HG03354 (cell line): ENCODE measurements around the gene PTCH1.

Source experiments
- ATAC-seq: cut with Tn5 transposase; IDR thresholded peaks from one replicate; pipeline ENCODE4 v1.9.1; 2021; ENCODE audit warnings: mild to moderate bottlenecking; ENCODE audit not compliant: unreplicated experiment, poor library complexity, severe bottlenecking

Gene PTCH1

DNA sequence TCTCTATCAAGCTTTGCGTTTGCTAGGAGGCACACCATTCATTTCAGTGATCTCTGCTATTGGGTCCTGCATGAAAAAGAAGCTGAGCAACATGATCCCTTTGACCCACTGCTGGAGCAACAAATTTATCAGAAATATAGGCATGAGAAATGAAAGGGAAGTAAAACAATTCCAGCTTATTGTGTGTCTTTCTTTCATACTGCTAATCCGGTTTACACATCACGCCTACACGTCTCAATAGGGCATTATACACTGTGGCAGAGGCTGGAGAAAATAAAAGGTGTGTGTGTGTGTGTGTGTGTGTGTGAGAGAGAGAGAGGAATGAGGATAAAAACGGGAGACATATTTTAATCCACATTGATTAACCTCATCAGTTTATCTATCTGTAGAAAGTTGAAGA, 2.4 kb downstream of the PTCH1 start:
- ATAC-seq: no peak

- no peak for ATAC-seq
Measured at GRCh38 chr9:95513711-95514110, 3.1 kb downstream of the PTCH1 start.

- no peak for ATAC-seq
Measured at GRCh38 chr9:95512709-95513095, 4.1 kb downstream of the PTCH1 start.

- no peak for ATAC-seq
Measured at GRCh38 chr9:95511952-95512708, 4.6 kb downstream of the PTCH1 start.

DNA sequence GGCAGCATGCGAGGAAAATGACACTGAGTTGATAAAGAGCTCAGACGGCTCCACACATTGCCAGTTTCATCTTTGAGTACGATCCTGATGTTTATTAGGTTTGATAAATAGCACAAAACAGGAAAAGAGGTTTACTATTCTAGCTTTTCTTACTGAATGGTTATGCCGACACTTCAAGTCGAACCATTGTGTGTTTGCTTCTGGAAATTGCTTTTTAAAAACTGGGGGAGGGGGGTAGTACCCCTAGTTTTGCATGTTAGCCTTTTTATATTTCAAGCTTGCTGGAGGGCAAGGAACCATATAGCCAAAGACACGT, 5.2 kb downstream of the PTCH1 start:
- ATAC-seq: no peak

GRCh38 chr9:95510709-95511615, 5.8 kb downstream of the PTCH1 start:
- ATAC-seq: peak; percentile 39

DNA sequence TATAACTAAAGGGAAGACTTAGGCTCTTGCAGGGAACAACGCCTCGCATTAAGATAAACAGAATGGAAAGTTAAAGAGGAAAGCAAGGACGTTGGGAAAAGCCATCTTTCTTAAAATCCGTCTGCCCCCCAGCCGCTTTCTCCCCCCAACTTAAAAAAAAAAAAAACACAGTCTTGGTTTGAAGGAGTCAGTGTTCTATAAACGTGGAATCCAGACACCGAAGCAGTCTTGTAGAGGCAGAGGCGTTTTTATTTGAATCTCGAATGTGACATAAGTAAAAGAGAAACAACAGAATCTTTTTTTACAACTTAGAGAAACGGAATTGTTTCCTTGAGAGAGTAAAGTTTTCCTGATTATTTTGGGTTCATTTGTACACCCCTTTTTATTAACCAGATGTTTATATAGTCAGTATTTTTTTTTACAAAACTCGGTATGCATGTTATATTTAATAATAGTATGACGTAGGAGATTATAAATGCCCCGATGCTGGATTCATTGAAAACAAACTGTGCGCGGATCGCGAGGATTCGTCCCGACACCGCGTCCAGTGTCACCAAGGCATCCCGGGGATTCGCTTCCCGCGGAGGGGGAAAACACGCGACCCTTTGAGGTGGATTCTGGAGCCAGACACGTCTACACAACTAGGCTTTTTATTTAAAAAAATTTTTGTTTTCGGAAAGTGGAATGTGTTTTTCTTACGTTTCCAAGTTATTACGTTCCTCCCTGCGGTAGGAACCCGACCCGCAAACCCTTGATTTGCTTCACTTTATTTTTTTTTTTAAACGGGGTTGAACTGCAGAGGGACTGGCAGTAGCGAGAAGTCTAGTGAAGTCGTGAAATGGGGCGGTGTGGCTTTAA, 6.7 kb downstream of the PTCH1 start:
- no peak for ATAC-seq

- peak; percentile 52 for ATAC-seq
Measured at GRCh38 chr9:95508968-95509850, 7.6 kb downstream of the PTCH1 start.

- no peak for ATAC-seq
Measured at GRCh38 chr9:95508242-95508967, 8.4 kb downstream of the PTCH1 start.

DNA sequence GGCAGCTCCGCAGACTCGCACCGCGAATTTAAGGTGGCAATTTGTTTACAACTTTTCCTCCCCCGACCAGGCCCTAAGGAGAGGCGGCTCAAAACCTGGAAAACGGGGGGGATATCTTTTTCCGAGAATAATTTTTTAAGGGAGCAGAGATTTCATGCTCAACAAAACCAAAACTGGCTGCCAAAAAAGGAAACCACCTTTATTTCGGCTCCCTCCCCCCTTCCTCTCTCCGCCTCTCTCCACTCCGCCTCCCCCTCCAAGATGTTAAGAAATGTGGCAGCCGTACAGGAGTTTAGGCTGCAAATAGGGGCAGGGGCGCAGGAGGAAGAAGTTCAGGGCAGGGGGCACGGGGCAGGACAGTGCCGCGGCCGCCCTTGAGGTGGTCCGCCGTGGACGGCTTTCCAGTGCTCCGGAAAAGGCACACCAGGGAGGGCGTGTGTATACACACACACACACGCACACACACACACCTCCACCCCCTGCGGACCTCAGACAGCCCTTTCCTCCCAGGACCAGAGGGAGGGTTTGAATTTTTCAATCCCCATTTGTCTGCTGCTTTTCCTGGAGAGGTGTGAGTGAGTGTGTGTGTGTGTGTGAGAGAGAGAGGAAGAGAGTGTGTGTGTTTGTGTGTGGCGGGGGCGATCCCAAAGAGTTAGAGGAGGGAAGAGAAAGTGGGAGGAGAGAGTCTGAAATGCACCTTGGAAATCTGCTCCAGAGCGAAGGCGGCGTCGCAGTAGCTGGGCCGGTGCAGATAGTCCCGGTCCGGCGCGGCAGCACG, 9.1 kb downstream of the PTCH1 start:
- ATAC-seq: no peak

GRCh38 chr9:95506678-95507463, 9.9 kb downstream of the PTCH1 start:
- ATAC-seq: peak; percentile 9

- peak; percentile 24 for ATAC-seq
Measured at GRCh38 chr9:95506428-95506677, 10.4 kb downstream of the PTCH1 start.

GRCh38 chr9:95505717-95506427, 10.9 kb downstream of the PTCH1 start:
- peak; percentile 23 for ATAC-seq

DNA sequence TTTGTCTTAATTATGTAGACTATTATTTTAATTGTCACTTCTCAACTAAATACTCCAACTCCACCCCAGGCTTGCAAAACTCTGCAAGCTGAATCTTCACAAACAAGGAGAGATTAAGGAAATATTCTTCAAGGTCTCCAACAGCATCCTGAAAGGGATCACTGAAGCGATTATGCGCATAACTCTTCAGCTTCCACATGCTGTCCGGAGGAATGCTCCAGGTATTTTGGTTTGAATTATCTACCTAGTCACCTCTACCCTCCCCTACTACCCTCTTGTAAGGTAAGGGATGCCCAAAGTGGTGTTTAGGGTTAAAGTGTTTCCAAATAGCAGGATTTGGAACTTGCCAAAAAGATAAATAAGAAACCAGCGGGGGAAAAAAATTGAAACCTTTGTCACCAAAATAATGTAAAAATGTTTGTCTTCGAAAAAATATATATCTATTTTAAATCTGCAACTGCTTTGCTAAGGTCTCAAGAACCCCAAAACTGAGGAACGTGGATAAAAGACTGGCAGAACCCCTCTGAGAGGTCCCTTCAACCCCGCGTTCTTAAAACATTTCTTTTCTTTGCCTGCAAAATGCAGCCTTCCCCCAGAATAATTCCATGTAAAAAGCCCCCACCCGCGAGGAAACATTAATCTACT, 11.6 kb downstream of the PTCH1 start:
- ATAC-seq: no peak

GRCh38 chr9:95504053-95504963, 12.5 kb downstream of the PTCH1 start:
- ATAC-seq: no peak
